ENCODE results near the gene JAZF1. TPM values are rescaled to one million over a fixed set of nuclear protein-coding genes. Genes with fewer than 3 reads are reported as not detected.

The JAZF1 gene
- total RNA-seq, 1 donor from 2014 or later = 7.2 TPM

DNA sequence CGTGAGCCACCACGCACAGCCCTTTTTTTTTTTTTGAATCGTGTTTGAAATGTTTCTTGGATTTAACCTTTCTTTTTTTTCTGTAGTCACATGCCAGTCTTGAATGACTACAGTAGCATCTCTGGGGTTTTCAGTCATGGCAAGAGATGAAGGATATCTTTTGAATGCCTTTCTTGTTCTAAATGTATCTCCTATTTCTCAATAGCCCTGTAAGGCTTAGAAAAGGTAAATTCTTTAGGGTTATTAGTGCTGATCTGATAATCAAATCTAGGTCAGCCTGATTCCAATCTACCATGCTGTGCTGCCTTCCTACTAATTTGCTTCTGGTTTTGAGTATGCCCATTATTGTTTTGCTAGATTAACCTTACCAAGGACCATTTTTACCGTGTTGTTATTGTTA is 370.4 kb downstream of the JAZF1 start:
- H3K27me3 Mint-ChIP-seq (ENCODE audit: low read depth) = no peaks in the 10 kb centered on the region
- H3K4me1 Mint-ChIP-seq = no peaks in the 10 kb centered on the region
- TF ChIP-seq, protein P1, sequence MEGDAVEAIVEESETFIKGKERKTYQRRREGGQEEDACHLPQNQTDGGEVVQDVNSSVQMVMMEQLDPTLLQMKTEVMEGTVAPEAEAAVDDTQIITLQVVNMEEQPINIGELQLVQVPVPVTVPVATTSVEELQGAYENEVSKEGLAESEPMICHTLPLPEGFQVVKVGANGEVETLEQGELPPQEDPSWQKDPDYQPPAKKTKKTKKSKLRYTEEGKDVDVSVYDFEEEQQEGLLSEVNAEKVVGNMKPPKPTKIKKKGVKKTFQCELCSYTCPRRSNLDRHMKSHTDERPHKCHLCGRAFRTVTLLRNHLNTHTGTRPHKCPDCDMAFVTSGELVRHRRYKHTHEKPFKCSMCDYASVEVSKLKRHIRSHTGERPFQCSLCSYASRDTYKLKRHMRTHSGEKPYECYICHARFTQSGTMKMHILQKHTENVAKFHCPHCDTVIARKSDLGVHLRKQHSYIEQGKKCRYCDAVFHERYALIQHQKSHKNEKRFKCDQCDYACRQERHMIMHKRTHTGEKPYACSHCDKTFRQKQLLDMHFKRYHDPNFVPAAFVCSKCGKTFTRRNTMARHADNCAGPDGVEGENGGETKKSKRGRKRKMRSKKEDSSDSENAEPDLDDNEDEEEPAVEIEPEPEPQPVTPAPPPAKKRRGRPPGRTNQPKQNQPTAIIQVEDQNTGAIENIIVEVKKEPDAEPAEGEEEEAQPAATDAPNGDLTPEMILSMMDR (IDR thresholded peaks at IDR 0.05; ENCODE audit: unreplicated experiment) = no peak

DNA sequence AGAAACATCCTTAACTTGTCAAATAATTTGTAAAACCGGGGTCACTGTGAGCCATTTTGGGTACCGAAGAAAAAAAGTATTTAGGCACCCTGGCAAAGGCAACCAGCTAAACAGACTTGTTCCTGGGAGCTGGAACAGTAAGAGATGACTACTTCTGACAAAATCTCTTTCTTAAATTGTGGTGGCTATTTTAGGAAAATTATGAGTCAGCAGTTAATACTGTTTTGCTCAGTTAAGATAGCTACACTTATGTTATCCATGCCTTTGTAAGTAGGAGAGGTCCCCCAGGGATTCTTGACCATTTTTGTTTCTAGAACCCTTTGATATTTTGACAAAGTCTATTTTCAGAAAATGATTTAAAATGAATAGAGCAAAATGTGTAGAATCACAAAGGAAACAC is 372.0 kb downstream of the JAZF1 start:
- Mint-ChIP-seq H3K4me1 (no peaks in the 10 kb centered on the region), H3K4me3 (no peak overlapping the region), H3K36me3 (peaks cover 24% of the 10 kb centered on the region), H3K27ac (no peak overlapping the region), H3K27me3 (ENCODE audit: low read depth) (no peaks in the 10 kb centered on the region), H3K9me3 (peaks cover 4% of the 10 kb centered on the region)
- no peak for DNase-seq (ENCODE audit: low spot score in 2 of 2, unreplicated experiment in 2 of 2)
- TF ChIP-seq, protein P1 (IDR thresholded peaks at IDR 0.05; ENCODE audit: unreplicated experiment) = no peak

More for the DNA sequence above, 370.4 kb downstream of the JAZF1 start:
- Mint-ChIP-seq H3K9me3 (peaks cover 8% of the 10 kb centered on the region), H3K27ac (no peak overlapping the region), H3K4me3 (no peak overlapping the region), H3K36me3 (peaks cover 30% of the 10 kb centered on the region)
- DNase-seq (ENCODE audit: low spot score in 2 of 2, unreplicated experiment in 2 of 2) = no peak

DNA sequence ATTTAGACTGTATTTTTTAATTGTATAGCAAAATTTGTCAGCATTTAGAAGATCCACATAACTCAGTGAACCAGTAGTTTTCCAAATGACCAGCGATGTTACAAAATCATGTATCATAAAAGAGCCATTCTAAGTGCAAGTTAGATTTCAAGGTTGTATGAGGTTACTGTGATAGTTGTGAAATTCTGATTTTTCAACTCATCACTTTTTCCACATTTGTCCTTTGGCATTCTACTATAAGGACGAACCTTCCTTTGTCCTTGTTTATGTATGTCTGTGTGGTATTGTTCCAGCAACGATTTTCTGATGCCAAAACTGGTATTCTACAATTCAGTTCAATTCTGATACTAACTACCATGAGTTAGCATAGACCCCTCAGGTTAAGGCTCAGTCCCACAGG is 376.5 kb downstream of the JAZF1 start:
- no peaks in the 10 kb centered on the region for H3K27me3 Mint-ChIP-seq (ENCODE audit: low read depth)
- peaks cover 16% of the 10 kb centered on the region for H3K36me3 Mint-ChIP-seq
- no peak for DNase-seq (ENCODE audit: low spot score in 2 of 2, unreplicated experiment in 2 of 2)
- no peak overlapping the region for H3K4me3 Mint-ChIP-seq
- TF ChIP-seq, protein P1 (IDR thresholded peaks at IDR 0.05; ENCODE audit: unreplicated experiment) = no peak
- no peak overlapping the region for H3K27ac Mint-ChIP-seq
- H3K4me1 Mint-ChIP-seq = no peaks in the 10 kb centered on the region
- no peaks in the 10 kb centered on the region for H3K9me3 Mint-ChIP-seq

DNA sequence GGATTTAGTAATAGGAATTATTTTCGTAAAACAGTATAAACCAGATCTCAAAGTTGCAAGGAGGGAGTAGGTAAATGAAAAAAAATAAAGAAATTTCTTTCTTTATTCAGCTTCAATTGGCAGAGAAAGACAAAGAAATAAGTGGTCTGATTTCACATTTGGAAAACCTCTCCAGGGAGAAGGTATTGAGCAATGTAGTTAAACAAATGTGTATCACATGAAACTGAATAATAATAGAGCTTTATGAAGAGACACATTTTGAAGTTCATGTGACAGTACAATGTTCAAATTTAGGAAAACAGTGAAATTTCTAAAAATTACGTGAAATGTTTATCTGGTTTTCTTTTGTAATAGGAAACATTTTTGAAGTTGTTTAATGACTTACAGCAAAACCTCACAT is 377.6 kb downstream of the JAZF1 start:
- Mint-ChIP-seq H3K9me3 (no peaks in the 10 kb centered on the region), H3K36me3 (peaks cover 25% of the 10 kb centered on the region), H3K27me3 (ENCODE audit: low read depth) (no peaks in the 10 kb centered on the region), H3K4me3 (no peak overlapping the region), H3K4me1 (no peaks in the 10 kb centered on the region), H3K27ac (no peak overlapping the region)
- TF ChIP-seq, protein P1 (IDR thresholded peaks at IDR 0.05; ENCODE audit: unreplicated experiment) = no peak
- no peak for DNase-seq (ENCODE audit: low spot score in 2 of 2, unreplicated experiment in 2 of 2)

DNA sequence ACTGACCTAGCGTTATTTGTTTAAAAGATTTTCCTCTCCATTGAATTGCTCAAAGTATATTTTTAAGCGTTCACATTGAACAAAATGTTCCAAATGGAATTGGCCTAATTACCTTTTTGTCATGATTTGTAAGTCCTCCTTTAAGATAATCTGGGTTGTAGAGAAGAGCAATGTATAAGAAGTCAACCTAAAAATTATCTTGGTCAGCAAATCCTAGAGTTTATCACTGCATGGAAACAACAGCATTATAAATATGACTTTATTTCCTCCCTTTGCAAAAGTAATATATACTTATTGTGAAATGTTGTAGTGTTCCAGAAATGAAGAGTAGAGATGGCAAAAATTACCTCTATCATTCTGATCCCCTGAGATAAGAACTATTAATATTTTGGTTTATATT is 381.4 kb downstream of the JAZF1 start:
- Mint-ChIP-seq H3K27me3 (ENCODE audit: low read depth) (no peaks in the 10 kb centered on the region), H3K4me1 (no peaks in the 10 kb centered on the region), H3K4me3 (no peak overlapping the region), H3K36me3 (peaks cover 40% of the 10 kb centered on the region), H3K27ac (no peak overlapping the region), H3K9me3 (no peaks in the 10 kb centered on the region)
- TF ChIP-seq, protein P1 (IDR thresholded peaks at IDR 0.05; ENCODE audit: unreplicated experiment) = no peak
- DNase-seq (ENCODE audit: low spot score in 2 of 2, unreplicated experiment in 2 of 2) = no peak

DNA sequence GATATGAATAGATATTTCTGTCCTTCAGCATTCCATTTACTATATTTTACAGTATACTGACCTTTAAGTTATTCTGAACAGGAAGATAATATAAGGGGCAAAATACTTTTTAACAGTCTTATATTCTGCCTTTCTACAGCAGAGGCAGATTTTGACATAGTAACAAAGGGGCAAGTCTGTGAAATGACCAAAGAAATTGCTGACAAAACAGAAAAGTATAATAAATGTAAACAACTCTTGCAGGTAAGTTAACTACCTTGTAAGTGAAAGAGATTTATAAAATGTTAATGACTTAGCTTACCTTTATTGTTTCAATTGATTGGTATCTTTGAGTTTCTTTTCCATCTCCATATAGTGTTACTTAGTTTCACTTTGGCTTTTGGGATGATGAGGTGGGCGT is 384.6 kb downstream of the JAZF1 start:
- TF ChIP-seq, protein P1 (IDR thresholded peaks at IDR 0.05; ENCODE audit: unreplicated experiment) = no peak
- Mint-ChIP-seq H3K9me3 (no peaks in the 10 kb centered on the region), H3K4me1 (peaks cover 12% of the 10 kb centered on the region), H3K27ac (no peak overlapping the region), H3K36me3 (peaks cover 47% of the 10 kb centered on the region), H3K4me3 (no peak overlapping the region), H3K27me3 (ENCODE audit: low read depth) (no peaks in the 10 kb centered on the region)
- DNase-seq (ENCODE audit: low spot score in 2 of 2, unreplicated experiment in 2 of 2) = no peak

Data from mesothelial cell of epicardium (in vitro differentiated cells).